ACC112 (cell line): Measurements from ENCODE around the gene DEPP1.

ENCODE experiments used
- H2AFZ ChIP-seq: fragments of 200-600 bp; sonication (generic); one replicate; pipeline ENCODE4 v1.6.0; 2017; ENCODE audit warnings: antibody characterized with exemption, low read length; ENCODE audit not compliant: unreplicated experiment
- H3K27ac ChIP-seq: fragments of 200-600 bp; sonication (generic); 2 replicates; pipeline ENCODE4 v1.5.1; 2014; ENCODE audit warnings: low read depth, mild to moderate bottlenecking, antibody characterized with exemption, low read length, moderate library complexity
- H3K27me3 ChIP-seq: fragments of 200-600 bp; sonication (generic); 2 replicates; pipeline ENCODE4 v1.6.1; 2014; ENCODE audit warnings: mild to moderate bottlenecking, antibody characterized with exemption, low read length, moderate library complexity, mixed read lengths; ENCODE audit not compliant: insufficient read depth
- H3K36me3 ChIP-seq: fragments of 200-600 bp; sonication (generic); 2 replicates; pipeline ENCODE4 v1.6.1; 2016; ENCODE audit warnings: mild to moderate bottlenecking, antibody characterized with exemption, low read length, moderate library complexity, mixed read lengths; ENCODE audit not compliant: insufficient read depth
- H3K4me1 ChIP-seq: fragments of 200-600 bp; sonication (generic); one replicate; pipeline ENCODE4 v1.6.1; 2016; ENCODE audit warnings: low read length, mixed read lengths; ENCODE audit not compliant: insufficient read depth, unreplicated experiment, control insufficient read depth
- H3K4me3 ChIP-seq: fragments of 200-600 bp; sonication (generic); 2 replicates; pipeline ENCODE4 v1.5.1; 2014; ENCODE audit warnings: mild to moderate bottlenecking, low read depth, low read length
- H3K79me2 ChIP-seq: fragments of 200-600 bp; sonication (generic); one replicate; pipeline ENCODE4 v1.6.0; 2016; ENCODE audit warnings: low read length; ENCODE audit not compliant: control insufficient read depth, unreplicated experiment, insufficient read depth

The DEPP1 gene

DNA sequence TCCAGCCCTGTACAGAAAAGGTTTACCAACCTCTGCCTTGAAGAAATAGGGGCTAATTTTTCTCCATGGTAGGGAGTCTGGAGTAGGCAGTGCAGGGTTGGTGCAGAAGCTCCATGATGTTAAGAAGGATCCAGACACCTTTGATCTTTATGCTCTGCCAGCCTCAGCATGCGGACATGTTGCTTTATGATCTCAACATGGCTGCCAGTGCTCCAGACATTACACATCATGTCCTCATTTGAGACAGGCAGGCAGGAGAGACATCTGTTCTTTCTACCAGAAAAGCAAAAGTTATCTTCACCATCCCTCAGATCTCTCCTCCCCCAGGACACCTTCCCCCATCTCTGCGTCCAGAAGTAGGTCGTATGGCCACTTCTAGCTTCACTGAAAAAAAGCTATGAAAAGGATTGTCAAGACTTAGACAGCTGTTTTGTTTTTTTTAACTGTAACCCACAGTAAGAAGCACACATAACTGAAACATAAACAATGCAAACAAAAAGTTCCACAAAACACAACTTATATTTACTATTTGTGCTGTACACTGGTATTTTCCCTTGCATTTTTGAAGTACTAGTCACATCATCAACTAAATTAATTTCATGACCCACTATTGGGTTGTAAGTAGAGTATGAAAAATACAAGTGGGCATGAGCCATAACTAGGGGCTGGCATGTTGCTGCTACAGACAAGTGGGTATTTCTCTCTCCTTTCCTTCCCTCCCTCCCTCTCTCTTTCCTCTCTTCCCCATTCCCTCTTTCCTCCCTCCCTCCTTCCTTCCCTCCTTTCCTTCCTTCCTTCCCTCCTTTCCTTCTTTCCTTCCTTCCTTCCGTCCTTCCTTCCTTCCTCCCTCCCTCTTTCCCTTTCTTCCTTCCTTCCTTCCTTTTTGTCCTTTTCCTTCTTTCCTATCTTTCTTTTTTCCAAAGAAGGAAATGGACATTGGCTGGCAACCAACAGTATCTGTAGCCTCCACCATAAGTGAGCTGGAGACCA is 21.6 kb downstream of the DEPP1 start:
- no peaks in the 10 kb centered on the region for H3K79me2 ChIP-seq
- H2AFZ ChIP-seq, result no peak overlapping the region
- no peak overlapping the region for H3K4me3 ChIP-seq
- no peaks in the 10 kb centered on the region for H3K27me3 ChIP-seq
- no peaks in the 10 kb centered on the region for H3K36me3 ChIP-seq
- H3K27ac ChIP-seq, result no peak overlapping the region
- peaks cover 25% of the 10 kb centered on the region for H3K4me1 ChIP-seq

DNA sequence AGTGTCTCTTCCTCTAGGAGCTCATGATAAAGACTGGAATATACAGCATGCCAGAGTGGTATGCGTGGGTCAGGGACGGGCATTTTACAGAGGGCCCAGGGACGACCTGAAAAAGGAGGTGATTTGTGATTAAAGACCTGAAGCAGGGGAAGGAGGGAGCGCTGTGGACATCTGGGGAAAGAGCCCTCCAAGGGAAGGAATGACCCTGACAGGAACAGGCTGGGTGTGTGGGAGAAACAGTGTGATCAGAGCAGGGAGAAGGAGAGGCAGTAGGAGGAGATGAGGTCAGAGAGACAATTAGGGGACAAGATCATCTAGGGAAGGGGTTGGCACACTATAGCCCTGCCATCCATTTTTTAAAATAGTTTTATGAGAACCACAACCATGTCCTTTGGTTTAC is 22.4 kb downstream of the DEPP1 start:
- Histone ChIP-seq H3K4me3 (no peak overlapping the region), H3K4me1 (peaks cover 25% of the 10 kb centered on the region), H3K27ac (no peak overlapping the region), H2AFZ (no peak overlapping the region), H3K36me3 (no peaks in the 10 kb centered on the region), H3K79me2 (no peaks in the 10 kb centered on the region), H3K27me3 (no peaks in the 10 kb centered on the region)

DNA sequence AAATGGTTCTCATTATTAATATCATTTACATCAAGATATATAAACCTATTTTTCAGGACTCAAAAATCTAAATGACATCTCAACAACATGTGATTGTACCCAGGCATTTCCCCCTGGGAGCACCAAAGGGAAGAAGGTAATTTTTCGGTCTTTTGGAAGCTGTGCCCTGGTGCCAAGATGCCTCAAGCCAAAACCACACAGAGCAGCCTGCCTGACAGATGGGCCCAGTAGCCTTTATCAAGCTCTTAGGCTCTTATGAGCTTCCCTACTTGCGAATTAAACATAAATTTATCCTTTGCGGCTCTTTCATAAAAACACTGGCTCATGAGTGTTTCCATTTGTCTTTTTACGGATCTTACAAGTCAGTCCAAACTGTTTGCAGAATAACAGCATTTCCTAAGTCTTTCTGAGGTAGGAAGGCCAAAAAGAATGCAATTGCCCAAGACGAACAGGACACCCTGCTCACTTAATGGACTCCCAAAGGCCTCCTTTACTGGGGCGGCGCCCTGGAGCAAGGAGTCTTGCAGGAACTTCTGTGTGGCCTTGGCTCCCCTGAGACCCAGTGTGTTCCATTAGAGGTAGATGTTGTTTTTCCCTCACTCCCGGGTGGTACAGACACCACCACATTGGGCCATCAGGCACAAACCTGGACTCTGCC is 23.1 kb downstream of the DEPP1 start:
- Histone ChIP-seq H3K4me1 (peaks cover 18% of the 10 kb centered on the region), H2AFZ (no peak overlapping the region), H3K27me3 (no peaks in the 10 kb centered on the region), H3K79me2 (no peaks in the 10 kb centered on the region), H3K36me3 (no peaks in the 10 kb centered on the region), H3K27ac (no peak overlapping the region), H3K4me3 (no peak overlapping the region)

DNA sequence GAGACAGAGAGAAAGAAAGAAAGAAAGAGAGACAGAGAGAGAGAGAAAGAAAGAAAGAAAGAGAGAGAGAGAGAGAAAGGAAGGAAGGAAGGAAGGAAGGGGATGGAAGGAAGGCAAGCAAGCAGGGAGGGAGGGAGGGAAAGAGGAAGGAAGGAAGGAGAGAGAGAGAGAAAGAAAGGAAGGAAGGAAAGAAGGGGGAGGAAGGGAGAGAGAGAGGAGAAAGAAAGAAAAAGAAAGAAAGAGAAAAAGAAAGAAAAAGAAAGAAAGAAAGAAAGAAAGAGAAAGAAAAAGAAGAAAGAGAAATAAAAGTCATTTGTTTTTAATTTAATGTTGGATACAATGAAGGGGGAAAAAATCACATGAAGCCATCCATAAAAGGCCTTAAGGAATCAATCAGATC is 23.6 kb downstream of the DEPP1 start:
- H3K4me1 ChIP-seq, result peaks cover 13% of the 10 kb centered on the region
- no peak overlapping the region for H3K4me3 ChIP-seq
- no peaks in the 10 kb centered on the region for H3K27me3 ChIP-seq
- no peaks in the 10 kb centered on the region for H3K79me2 ChIP-seq
- no peak overlapping the region for H2AFZ ChIP-seq
- no peak overlapping the region for H3K27ac ChIP-seq
- H3K36me3 ChIP-seq, result no peaks in the 10 kb centered on the region

DNA sequence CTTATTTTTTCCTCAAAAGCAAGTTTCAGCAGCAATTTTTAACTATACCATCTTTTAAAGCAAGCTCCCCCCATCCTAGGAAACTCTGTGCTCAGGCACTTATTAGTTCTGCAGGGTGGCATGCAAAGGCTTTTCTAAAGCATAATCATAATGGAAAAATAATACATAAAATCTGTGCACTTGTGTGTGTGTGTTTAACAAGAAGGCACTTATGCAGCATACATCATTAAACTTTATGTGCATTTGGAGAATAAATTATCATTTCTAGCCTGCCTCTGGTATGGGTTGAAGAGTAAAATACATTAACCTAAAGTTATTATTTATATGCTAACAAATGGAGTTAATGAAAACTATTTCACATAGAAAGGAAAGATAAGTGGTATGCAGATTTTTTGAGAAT is 24.6 kb downstream of the DEPP1 start:
- peaks cover 12% of the 10 kb centered on the region for H3K4me1 ChIP-seq
- no peaks in the 10 kb centered on the region for H3K36me3 ChIP-seq
- no peak overlapping the region for H2AFZ ChIP-seq
- H3K79me2 ChIP-seq, result no peaks in the 10 kb centered on the region
- no peaks in the 10 kb centered on the region for H3K27me3 ChIP-seq
- no peak overlapping the region for H3K27ac ChIP-seq
- no peak overlapping the region for H3K4me3 ChIP-seq

DNA sequence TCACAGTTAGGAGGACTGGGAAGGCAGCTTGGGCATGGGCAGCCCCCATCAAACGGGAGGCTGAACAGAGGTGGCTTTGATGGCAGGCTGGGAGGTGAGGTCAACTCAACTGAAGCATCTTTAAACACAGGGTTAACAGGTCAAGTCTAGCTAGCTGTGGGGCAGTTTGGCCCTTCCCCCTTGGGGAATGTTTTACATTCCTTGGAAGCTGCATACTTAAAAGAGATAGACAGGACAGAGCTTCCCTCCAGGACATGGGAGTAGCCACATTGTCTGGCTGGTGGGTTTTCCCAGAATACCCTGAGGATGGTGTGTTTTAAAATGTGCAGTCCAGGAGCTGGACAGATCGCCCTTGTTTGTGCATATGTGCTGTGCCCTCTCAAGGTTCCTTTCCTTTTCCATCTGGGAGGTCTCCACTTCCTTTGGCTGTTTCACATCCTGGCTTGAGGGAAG is 25.8 kb downstream of the DEPP1 start:
- Histone ChIP-seq H3K79me2 (no peaks in the 10 kb centered on the region), H2AFZ (no peak overlapping the region), H3K4me1 (peaks cover 5% of the 10 kb centered on the region), H3K36me3 (no peaks in the 10 kb centered on the region), H3K27me3 (no peaks in the 10 kb centered on the region), H3K27ac (no peak overlapping the region), H3K4me3 (no peak overlapping the region)

DNA sequence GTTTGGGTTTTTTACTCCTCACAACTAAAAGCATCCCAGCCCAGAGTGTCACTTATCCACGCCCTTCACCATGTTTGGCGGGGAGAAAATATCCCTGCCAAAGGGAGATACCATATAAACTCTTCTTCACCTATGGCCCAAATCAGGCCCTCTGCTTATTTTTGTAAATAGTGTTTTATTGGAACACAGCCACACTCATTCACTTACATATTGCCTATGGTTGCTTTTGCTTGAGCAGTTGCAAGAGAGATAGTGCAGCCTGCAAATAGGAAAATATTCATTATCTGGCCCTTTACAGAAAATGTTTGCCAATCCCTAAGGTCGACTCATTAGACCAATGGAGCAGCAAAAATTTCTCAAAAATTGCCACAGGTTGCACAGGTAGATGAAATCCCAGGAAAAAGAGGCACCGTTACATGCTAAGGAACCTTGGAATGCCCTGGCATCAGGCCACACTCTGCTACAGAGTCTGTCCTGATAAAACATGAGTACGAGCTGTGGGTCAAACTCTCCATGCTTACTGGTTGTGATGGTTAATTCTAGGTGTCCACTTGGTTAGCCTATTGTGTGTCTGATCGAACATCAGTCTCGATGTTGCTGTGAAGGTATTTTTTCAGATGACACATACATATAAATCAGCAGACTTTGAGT is 26.9 kb downstream of the DEPP1 start:
- Histone ChIP-seq H3K27me3 (no peaks in the 10 kb centered on the region), H3K4me3 (no peak overlapping the region), H3K79me2 (no peaks in the 10 kb centered on the region), H2AFZ (no peak overlapping the region), H3K36me3 (no peaks in the 10 kb centered on the region), H3K27ac (no peak overlapping the region), H3K4me1 (no peaks in the 10 kb centered on the region)

DNA sequence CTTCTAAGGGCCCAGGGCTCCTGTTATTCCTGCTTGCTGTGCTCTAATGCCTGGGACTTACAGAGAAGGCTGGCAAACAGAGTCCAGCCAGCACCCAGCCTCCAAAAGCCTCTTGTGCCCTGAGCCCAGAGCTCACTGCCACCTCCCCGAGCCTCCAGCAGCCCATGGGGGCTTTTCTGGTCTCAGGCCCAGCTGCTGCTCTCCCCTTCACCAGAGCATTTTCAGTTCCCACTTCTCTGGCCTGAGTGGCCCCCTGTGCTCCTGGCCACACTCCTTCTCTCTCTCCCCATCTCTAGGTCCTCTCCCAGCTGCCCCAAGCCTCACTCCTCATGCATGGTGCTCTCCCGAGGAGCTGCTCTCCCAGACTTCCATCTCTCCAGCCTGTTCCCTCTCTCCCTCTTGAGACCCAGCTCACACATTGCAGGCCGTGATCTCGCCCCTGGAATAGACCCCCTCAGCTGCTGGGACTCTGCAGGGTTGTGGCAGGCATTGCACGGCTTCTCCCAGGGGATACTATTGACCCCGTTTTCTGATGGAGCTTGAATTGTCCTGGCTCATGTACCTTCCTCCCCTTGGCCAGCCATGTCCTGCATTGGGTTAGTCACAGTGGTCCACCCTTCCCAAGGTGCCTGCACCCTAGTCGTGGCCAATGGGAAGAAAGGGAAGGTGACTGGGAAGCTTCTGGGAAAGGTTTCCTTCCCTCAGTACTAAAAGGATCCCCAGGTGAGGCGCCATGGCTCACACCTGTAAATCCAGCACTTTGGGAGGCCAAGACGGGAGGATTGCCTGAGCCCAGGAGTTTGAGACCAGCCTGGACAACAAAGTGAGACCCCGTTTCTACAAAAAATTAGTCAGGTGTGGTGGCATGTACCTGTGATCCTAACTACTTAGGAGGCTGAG is 28.0 kb downstream of the DEPP1 start:
- Histone ChIP-seq H3K36me3 (no peaks in the 10 kb centered on the region), H2AFZ (no peak overlapping the region), H3K27ac (no peak overlapping the region), H3K27me3 (no peaks in the 10 kb centered on the region), H3K4me3 (no peak overlapping the region), H3K79me2 (no peaks in the 10 kb centered on the region), H3K4me1 (no peaks in the 10 kb centered on the region)

DNA sequence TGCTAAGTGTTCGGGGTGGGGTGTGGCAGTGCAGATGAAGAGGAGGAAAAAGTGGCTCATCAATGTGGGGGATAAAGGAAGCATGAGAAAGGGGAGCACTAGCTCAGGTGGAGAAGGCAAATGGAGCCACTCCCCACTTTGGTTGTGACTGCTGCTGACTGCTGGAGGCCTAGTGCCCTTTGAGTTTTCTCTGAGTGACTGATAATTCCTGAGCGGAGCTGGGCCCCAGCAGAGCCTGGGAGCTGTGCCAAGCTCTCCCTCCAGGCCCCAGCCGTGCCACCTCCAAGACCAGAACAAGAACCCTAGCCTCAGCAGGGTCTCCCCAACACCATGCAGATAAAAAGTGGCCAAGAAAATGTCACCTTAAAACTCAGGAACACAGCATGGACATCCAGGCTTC is 28.7 kb downstream of the DEPP1 start:
- H3K4me1 ChIP-seq, result no peaks in the 10 kb centered on the region
- no peak overlapping the region for H3K4me3 ChIP-seq
- H3K36me3 ChIP-seq, result no peaks in the 10 kb centered on the region
- no peak overlapping the region for H2AFZ ChIP-seq
- no peak overlapping the region for H3K27ac ChIP-seq
- no peaks in the 10 kb centered on the region for H3K79me2 ChIP-seq
- H3K27me3 ChIP-seq, result no peaks in the 10 kb centered on the region
